Measurements from ENCODE around the gene MPP3.

DNA sequence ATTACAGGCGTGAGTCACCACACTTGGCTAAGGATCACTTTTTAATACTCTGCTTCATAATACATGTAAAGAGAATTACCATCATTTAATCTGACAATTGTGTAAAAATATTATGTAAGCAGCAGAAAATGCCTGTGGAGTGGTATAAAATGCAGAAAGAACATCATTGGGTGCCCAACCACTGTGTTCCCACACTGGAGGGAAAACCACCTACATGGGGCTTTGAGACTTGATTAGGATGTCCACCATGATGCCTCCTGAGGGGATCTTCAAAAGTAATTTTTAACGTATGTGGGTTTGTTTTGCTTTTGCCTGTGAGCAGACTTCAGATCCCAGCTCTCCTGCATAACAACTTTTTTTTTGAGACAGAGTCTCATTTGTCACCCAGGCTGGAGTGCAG, 33.9 kb downstream of the MPP3 start:
- TF ChIP-seq GATA2 (IDR thresholded peaks at IDR 0.05; ENCODE audit: low read depth, low read length) (no peak), GATA3 (IDR thresholded peaks at IDR 0.05; ENCODE audit: low read depth, low read length) (no peak)

All from SH-SY5Y (cell line).